ENCODE data around the gene ERBB3.
A peak's percentile ranks its signal among the peaks of the same experiment; 100 is the strongest.
"Not testable (repeated sequence)": the region's sequence is repeated elsewhere in the genome, so short reads cannot be mapped to it uniquely, and the experiment has no call there.

The ERBB3 gene
- total RNA-seq: 0 to 43.3 (median 0.75) reads per million in 9 experiments

DNA sequence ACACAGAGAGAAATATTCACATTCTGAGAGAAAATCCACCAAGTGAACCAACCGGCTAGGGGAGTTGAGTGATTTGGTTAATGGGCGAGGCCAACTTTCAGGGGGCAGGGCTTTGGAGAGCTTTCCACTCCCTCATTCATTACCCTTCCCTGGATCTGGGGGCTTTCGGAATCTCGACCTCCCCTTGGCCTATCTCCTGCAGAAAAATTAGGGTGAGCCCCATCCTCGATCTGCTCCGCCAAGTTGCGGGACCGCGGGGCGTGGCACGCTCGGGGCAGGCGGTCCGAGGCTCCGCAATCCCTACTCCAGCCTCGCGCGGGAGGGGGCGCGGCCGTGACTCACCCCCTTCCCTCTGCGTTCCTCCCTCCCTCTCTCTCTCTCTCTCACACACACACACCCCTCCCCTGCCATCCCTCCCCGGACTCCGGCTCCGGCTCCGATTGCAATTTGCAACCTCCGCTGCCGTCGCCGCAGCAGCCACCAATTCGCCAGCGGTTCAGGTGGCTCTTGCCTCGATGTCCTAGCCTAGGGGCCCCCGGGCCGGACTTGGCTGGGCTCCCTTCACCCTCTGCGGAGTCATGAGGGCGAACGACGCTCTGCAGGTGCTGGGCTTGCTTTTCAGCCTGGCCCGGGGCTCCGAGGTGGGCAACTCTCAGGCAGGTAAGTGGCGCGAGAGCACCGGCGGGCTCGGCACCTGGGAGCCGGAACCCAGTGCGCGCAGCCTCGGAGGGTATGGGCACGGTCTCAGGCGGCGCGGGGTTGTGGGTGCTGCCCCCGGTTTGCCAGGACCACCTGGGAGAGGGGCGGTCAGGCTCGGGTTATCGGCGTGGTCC is at the start of gene ERBB3:
TSS of gene ERBB3 (plus strand) at position 443 of the 833 bp plus-strand sequence. CDS start at position 579, 136 bp downstream.
- H3K4me1 Mint-ChIP-seq (ENCODE audit: low read depth in 2 of 2): peaks cover 2 to 4% of the 10 kb centered on the region in 2 donors
- H3K36me3 Mint-ChIP-seq (ENCODE audit: insufficient read depth): peaks cover 3% of the 10 kb centered on the region
- peak within 1 kb of the TSS; percentile 83 to 84 for H3K4me3 Mint-ChIP-seq
- peaks cover 6 to 26% of the 10 kb centered on the region in 2 donors for H3K27me3 Mint-ChIP-seq
- H3K27ac Mint-ChIP-seq: peak within 1 kb of the TSS in 1 of 2 donors; percentile 55
- H3K9me3 Mint-ChIP-seq: no peaks in the 10 kb centered on the region
- DNase-seq (peak; percentile 33 to 41 (median 37)), ATAC-seq (replicated peaks) (peak; percentile 79)

DNA sequence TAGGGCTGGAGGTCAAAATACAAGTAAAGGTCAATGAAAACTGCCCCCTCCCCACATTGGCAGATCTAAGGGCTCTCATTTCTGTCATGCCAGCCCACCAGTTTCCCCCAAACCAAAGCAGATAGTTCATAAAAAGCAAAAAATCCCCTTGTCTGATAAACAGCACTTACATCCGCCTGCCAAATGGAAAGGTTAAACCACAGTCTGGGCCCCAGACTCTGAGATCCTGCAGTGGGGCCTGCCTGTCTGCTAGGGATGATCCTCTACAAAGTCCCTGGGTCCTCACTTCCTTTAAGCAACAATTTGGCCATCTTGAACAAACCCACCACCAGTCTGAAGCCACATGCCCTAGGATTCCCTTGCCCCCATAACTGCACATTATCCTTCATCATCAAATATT is 48.0 kb upstream of the ERBB3 start:
- Mint-ChIP-seq H3K4me3 (no peak overlapping the region), H3K36me3 (ENCODE audit: insufficient read depth) (peaks cover 12% of the 10 kb centered on the region), H3K27ac (no peak overlapping the region), H3K27me3 (no peaks in the 10 kb centered on the region), H3K9me3 (no peaks in the 10 kb centered on the region), H3K4me1 (ENCODE audit: low read depth in 2 of 2) (peaks cover 1 to 3% of the 10 kb centered on the region in 2 donors)
- DNase-seq (no peak), ATAC-seq (replicated peaks) (no peak)

DNA sequence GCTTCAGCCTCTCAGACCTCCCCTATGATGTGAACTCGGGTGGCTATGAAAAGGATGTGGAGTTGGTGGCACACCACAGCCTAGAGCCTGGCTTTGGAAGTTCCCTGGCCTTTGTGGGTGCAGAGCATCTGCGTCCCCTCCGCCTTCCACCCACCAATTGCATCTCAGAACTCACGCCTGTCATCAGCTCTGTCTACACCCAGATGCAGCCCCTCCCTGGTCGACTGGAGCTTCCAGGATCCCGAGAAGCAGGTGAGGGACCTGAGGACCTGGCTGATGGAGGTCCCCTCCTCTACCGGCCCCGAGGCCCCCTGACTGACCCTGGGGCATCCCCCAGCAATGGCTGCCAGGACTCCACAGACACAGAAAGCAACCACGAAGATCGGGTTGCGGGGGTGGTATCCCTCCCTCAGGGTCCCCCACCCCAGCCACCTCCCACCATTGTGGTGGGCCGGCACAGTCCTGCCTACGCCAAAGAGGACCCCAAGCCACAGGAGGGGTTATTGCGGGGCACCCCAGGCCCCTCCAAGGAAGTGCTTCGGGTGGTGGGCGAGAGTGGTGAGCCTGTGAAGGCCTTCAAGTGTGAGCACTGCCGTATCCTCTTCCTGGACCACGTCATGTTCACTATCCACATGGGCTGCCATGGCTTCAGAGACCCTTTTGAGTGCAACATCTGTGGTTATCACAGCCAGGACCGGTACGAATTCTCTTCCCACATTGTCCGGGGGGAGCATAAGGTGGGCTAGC is 45.2 kb upstream of the ERBB3 start:
- Mint-ChIP-seq H3K36me3 (ENCODE audit: insufficient read depth) (peaks cover 10% of the 10 kb centered on the region), H3K4me3 (no peak overlapping the region), H3K9me3 (no peaks in the 10 kb centered on the region), H3K4me1 (ENCODE audit: low read depth in 2 of 2) (peaks cover 1 to 15% of the 10 kb centered on the region in 2 donors), H3K27ac (no peak overlapping the region), H3K27me3 (no peaks in the 10 kb centered on the region)
- no peak for DNase-seq
- ATAC-seq (replicated peaks): peak; percentile 69

- H3K27me3 Mint-ChIP-seq: no peaks in the 10 kb centered on the region
- DNase-seq (no peak), ATAC-seq (replicated peaks) (no peak)
- H3K36me3 Mint-ChIP-seq (ENCODE audit: insufficient read depth): peaks cover 13% of the 10 kb centered on the region
- H3K4me1 Mint-ChIP-seq (ENCODE audit: low read depth in 2 of 2): peaks cover 7 to 18% of the 10 kb centered on the region in 2 donors
- peak overlapping the region; percentile 34 to 92 for H3K27ac Mint-ChIP-seq
- H3K4me3 Mint-ChIP-seq: peak overlapping the region in 1 of 2 donors; percentile 17
- no peaks in the 10 kb centered on the region for H3K9me3 Mint-ChIP-seq
These were observed 42.8 kb upstream of the ERBB3 start for GRCh38 chr12:56037161-56037560.

DNA sequence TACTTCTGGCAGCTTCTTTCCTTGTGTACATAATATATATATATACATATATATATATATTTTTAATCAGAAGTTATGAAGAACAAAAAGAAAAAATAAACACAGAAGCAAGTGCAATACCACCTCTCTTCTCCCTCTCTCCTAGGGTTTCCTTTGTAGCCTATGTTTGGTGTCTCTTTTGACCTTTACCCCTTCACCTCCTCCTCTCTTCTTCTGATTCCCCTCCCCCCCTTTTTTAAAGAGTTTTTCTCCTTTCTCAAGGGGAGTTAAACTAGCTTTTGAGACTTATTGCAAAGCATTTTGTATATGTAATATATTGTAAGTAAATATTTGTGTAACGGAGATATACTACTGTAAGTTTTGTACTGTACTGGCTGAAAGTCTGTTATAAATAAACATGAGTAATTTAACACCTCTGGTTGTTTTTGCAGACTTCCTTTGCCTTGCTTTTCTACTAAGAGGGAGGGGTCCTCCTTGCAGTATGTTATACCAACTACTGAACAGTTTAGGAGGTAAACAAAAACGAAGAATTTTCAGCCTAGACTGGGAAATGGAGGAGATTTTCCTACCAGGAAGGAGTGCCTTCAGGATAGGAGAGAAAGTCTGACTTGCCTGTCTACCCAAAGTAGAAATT is 41.8 kb upstream of the ERBB3 start:
- H3K27ac Mint-ChIP-seq: peak overlapping the region; percentile 34 to 92
- peaks cover 16 to 25% of the 10 kb centered on the region in 2 donors for H3K4me1 Mint-ChIP-seq (ENCODE audit: low read depth in 2 of 2)
- no peaks in the 10 kb centered on the region for H3K9me3 Mint-ChIP-seq
- peak overlapping the region; percentile 50 to 64 for H3K4me3 Mint-ChIP-seq
- peaks cover 23% of the 10 kb centered on the region for H3K36me3 Mint-ChIP-seq (ENCODE audit: insufficient read depth)
- DNase-seq: no peak
- ATAC-seq (replicated peaks): no peak
- no peaks in the 10 kb centered on the region for H3K27me3 Mint-ChIP-seq

- peak overlapping the region in 1 of 2 donors; percentile 10 for H3K4me3 Mint-ChIP-seq
- H3K36me3 Mint-ChIP-seq (ENCODE audit: insufficient read depth): peaks cover 41% of the 10 kb centered on the region
- DNase-seq: no peak
- no peak for ATAC-seq (replicated peaks)
- no peaks in the 10 kb centered on the region for H3K27me3 Mint-ChIP-seq
- peaks cover 18 to 28% of the 10 kb centered on the region in 2 donors for H3K4me1 Mint-ChIP-seq (ENCODE audit: low read depth in 2 of 2)
- H3K9me3 Mint-ChIP-seq: no peaks in the 10 kb centered on the region
- no peak overlapping the region for H3K27ac Mint-ChIP-seq
These were observed 39.8 kb upstream of the ERBB3 start for GRCh38 chr12:56040151-56040550.

GRCh38 chr12:56040963-56041551 is 38.9 kb upstream of the ERBB3 start:
- Mint-ChIP-seq H3K9me3 (no peaks in the 10 kb centered on the region), H3K27me3 (no peaks in the 10 kb centered on the region), H3K27ac (peak overlapping the region; percentile 95 to 96), H3K36me3 (ENCODE audit: insufficient read depth) (peaks cover 43% of the 10 kb centered on the region), H3K4me1 (ENCODE audit: low read depth in 2 of 2) (peaks cover 18 to 29% of the 10 kb centered on the region in 2 donors), H3K4me3 (peak overlapping the region; percentile 89 to 90)
- ATAC-seq (replicated peaks): no peak
- DNase-seq: no peak

- ATAC-seq (replicated peaks): peak; percentile 92
- DNase-seq: peak; percentile 87 to 90 (median 88)
- Mint-ChIP-seq H3K27ac (peak within 1 kb of the TSS; percentile 95 to 96), H3K4me3 (peak within 1 kb of the TSS; percentile 89 to 90), H3K27me3 (no peaks in the 10 kb centered on the region), H3K36me3 (ENCODE audit: insufficient read depth) (peaks cover 43% of the 10 kb centered on the region), H3K4me1 (ENCODE audit: low read depth in 2 of 2) (peaks cover 18 to 34% of the 10 kb centered on the region in 2 donors), H3K9me3 (no peaks in the 10 kb centered on the region)
These were observed 38.2 kb upstream of the ERBB3 start, which contains the start of gene RPS26 for GRCh38 chr12:56041552-56042429. Gene RPS26 (plus strand): TSS chr12:56041918. CDS start chr12:56042167, 249 bp downstream.

- H3K4me1 Mint-ChIP-seq (ENCODE audit: low read depth in 2 of 2): peaks cover 18 to 31% of the 10 kb centered on the region in 2 donors
- peak in 1 of 3 experiments; percentile 28 for DNase-seq
- H3K4me3 Mint-ChIP-seq: peak overlapping the region; percentile 89 to 90
- H3K36me3 Mint-ChIP-seq (ENCODE audit: insufficient read depth): peaks cover 49% of the 10 kb centered on the region
- not testable (repeated sequence) for H3K9me3 Mint-ChIP-seq; ATAC-seq (replicated peaks); H3K27me3 Mint-ChIP-seq
- H3K27ac Mint-ChIP-seq: peak overlapping the region; percentile 95 to 96
These were observed 37.5 kb upstream of the ERBB3 start for GRCh38 chr12:56042430-56042813.

DNA sequence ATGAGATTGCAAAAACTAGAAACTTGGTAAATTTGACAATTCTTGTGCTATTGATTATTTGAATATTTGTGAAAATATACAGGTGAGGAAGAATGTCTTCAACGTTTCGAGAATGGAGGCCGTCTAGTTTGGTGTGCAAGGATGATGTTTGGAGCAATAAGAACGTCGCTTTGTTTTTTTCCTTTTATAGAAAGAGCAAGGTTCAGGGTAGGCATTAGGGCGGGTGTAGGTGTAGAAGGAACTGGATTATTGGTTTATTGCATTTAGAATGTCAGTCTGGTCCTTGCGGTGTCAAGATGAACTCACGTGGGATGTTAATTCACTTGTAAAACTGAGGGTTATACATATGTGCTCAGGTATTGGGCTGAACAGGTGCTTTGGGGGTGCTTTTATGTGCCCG is 37.1 kb upstream of the ERBB3 start:
- Mint-ChIP-seq H3K36me3 (ENCODE audit: insufficient read depth) (peaks cover 51% of the 10 kb centered on the region), H3K4me3 (peak overlapping the region; percentile 89 to 90), H3K4me1 (ENCODE audit: low read depth in 2 of 2) (peaks cover 18 to 27% of the 10 kb centered on the region in 2 donors), H3K27me3 (no peaks in the 10 kb centered on the region), H3K9me3 (no peaks in the 10 kb centered on the region), H3K27ac (peak overlapping the region; percentile 95 to 96)
- DNase-seq: no peak
- ATAC-seq (replicated peaks): no peak

DNA sequence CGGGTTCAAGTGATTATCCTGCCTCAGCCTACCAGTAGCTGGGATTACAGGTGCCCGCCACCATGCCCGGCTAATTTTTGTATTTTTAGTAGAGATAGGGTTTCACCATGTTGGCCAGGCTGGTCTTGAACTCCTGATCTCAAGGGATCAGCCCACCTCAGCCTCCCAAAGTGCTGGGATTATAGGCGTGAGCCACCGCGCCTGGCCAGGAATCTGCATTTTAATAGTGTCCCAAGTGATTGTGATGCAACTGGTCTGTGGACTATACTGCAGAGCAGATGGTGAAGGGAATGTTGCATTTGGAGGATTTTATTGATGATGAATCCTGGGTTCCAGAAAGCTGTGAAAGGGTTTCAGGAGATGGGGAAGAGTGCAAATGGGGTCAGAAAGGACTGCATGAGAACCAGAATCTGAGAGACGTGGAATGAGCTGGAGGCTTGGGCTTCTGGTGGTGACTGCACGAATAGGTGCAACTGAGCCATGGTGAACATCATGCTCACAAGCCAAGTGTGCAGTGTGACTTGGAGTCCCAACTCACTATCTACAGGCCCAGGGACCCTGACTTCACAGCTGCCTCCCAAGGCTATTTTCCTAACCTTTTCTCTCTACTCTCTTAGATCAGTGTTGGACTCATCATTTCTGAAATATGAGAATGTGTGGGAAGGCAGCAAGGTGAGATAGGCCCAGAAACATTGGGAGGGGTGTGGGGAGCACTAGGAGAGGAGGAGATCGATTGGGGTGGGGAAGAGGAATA is 33.8 kb upstream of the ERBB3 start:
- ATAC-seq (replicated peaks): no peak
- DNase-seq: no peak
- Mint-ChIP-seq H3K9me3 (no peaks in the 10 kb centered on the region), H3K4me3 (no peak overlapping the region), H3K27ac (no peak overlapping the region), H3K27me3 (no peaks in the 10 kb centered on the region), H3K4me1 (ENCODE audit: low read depth in 2 of 2) (peaks cover 18 to 24% of the 10 kb centered on the region in 2 donors), H3K36me3 (ENCODE audit: insufficient read depth) (peaks cover 51% of the 10 kb centered on the region)

Data from effector memory CD8-positive, alpha-beta T cell (primary cell).